Activated CD4-positive, CD25-positive, alpha-beta regulatory T cell treated with anti-CD3 and anti-CD28 coated beads, Interleukin-2, amount 50 U/mL, for 24 hours (primary cell): Measurements from ENCODE around the gene FAIM.
"Not testable (repeated sequence)": the region's sequence is repeated elsewhere in the genome, so short reads cannot be mapped to it uniquely, and the experiment has no call there.

Experiments used
- ATAC-seq, 2 donors: fragments of 150-1000 bp; cut with Tn5 transposase; one replicate each; pipeline ENCODE4 v1.10.0; 2021; ENCODE audit warnings: mild to moderate bottlenecking in 1 of 2, moderate library complexity in 1 of 2

The FAIM gene

DNA sequence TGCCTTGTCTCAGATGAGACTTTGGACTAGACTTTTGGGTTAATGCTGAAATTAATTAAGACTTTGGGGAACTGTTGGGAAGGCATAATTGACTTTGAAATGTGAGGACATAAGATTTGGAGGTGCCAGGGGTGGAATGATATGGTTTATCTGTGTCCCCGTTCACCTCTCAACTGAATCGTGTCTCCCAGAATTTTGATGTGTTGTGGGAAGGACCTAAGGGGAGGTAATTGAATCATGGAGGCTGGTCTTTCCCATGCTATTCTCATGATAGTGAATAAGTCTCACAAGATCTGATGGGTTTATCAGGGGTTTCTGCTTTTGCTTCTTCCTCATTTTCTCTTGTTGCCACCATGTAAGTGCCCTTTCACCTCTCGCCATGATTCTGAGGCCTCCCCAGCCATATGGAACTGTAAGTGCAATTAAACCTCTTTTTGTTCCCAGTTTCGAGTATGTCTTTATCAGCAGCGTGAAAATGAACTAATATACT lies 4.4 kb upstream of the FAIM start:
- not testable (repeated sequence) for ATAC-seq

DNA sequence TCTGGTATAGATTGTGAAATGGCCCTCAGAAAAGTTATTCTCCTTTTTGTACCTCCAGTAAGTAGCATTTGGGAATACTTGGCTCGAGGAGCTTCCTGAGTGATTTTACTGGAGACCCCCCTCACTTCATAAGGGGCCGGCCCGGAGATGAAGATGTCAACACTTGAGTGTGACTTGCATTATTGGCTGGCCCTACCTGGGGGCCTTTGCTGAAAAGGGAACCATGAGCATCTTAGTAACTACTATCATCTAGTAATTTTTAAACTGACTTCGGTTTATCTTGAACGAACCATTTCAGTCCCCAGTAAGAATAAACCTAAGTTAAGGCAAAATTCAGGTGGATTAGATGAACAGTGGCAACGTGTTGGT lies 1.3 kb downstream of the FAIM start:
- no peak for ATAC-seq

DNA sequence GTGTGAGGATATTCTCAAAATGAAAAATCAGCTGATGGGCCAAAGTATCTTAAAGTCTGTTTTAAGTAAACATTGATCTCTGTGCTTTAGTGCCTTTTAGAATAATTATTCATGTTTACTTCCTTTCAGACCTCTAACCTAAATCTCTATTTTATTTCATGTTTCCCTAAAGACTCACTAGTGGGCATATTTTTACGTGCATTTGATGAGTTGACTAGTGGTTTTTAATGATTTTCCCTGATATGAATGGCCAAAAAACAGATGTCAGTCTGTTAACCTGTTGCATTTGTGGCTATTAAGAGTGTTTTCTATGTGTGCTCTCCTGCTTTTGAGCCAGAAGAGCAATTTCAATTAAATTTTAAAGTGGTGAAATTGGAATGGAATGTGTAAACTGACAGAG lies 6.9 kb downstream of the FAIM start:
- ATAC-seq, result no peak

DNA sequence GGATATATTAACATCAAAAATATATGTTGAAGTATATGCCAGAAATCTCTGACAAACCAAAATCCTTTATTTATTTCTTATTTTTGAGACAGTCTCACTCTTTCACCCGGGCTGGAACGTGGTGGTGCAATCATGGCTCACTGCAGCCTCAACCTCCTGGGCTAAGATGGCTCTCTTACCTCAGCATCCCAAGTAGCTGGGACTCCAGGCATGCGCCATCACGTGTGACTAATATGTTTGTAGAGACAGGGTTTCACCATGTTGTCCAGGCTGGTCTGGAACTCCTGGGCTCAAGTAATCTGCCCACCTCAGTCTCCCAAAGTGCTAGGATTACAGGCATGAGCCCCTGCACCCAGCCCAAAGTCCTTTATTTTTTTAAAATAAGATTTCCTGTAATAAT lies 11.9 kb downstream of the FAIM start:
- ATAC-seq, result no peak

DNA sequence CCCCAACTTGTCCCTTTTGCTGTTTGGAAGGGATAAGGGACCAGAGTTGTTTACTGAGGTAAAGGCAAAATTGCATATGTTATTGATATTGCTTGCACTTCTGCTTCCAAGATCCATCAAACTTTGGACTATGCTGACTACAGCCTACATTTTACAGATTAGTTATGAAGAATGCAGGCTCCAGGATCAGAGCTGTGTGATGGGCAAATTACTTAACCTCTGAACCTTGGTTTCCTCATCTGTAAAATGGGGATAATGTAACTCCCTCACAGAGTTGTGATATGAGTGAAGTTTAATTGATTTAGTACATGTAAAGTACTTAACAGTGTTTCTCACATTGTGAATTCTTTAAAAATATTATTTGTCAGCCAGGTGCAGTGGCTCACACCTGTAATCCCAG lies 15.9 kb downstream of the FAIM start:
- ATAC-seq, result no peak

DNA sequence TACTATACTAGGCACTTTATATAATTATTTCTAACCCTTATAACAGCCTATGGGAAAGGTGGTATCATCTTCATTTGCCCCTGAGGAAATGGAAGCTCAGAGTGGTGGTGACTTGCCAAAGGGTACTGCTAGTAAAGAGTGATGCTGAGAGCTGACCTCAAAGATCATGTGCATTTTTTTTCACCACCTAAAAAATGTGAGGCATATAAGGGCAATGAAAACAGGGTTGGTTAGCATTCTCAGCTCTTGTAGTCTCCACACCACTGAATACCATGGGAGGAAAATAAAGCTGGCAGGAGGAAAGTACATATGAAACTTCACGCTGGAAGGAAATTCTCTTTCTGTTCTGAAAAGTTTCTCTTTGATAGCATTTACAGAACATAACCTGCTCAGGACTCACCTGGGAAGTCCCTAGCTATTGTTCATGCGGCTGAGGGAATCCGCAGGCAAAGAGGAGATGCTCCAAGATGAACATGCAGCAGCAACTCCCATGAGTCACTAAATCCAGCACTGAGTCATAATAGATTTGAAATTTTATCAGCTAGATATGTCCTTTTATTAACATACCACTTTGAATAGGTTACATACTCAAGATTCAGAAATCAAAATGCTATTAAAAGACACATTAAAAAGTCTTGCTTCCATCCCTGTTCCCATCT lies 17.3 kb downstream of the FAIM start:
- no peak for ATAC-seq

DNA sequence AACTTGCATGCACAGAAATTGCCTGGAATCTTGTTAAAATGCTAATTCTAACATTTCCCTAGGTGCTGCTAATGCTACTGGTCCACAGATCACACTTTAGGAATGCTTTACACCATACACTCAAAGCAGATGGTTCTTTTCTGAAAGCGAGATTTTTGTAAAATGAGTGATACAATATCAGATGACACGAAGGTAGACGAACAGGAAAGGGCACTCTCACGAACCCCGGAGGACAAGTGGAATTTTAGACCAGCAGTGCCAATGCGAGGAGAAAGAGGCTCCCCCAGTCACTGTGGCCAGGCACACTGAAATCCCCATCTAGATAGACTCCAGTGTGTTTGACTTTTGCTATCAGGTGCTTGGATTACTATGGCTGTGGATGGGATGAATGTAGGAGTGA lies 21.0 kb downstream of the FAIM start:
- ATAC-seq, result no peak

DNA sequence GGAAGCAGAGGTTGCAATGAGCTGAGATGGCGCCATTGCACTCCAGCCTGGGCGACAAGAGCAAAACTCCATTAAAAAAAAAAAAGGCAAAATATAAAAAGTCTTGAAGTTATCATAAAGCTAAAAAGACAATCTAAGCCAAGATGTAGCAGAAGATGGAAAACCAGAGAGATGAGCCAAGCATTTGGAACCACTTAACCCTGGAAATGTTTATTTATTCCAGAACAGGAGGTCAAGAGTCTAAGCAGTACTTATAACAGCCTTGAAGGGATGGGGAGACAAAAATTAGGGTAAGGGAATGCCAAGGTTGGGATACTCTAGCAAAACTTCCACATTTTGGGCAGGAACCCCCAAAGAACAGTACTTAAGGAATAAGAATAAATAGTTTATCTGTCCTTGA lies 30.1 kb downstream of the FAIM start:
- ATAC-seq, result no peak

DNA sequence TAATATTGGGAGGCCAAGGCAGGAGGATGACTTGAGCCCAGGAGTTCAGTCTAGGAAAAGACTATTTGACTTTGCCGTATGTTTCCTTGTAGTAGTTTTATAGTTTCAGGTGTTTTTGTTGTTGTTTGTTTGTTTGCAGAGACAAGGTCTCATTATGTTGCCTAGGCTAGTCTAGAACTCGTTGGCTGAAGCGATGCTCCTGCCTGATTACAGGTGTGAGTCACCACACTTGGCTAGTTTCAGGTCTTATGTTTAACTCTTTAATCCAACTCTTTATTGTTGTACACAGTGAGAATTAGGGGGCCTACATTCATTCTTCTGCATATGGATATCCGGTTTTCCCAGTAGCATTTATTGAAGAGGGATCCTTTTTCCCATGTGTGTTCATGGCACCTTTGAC lies 32.0 kb downstream of the FAIM start:
- ATAC-seq, result no peak

DNA sequence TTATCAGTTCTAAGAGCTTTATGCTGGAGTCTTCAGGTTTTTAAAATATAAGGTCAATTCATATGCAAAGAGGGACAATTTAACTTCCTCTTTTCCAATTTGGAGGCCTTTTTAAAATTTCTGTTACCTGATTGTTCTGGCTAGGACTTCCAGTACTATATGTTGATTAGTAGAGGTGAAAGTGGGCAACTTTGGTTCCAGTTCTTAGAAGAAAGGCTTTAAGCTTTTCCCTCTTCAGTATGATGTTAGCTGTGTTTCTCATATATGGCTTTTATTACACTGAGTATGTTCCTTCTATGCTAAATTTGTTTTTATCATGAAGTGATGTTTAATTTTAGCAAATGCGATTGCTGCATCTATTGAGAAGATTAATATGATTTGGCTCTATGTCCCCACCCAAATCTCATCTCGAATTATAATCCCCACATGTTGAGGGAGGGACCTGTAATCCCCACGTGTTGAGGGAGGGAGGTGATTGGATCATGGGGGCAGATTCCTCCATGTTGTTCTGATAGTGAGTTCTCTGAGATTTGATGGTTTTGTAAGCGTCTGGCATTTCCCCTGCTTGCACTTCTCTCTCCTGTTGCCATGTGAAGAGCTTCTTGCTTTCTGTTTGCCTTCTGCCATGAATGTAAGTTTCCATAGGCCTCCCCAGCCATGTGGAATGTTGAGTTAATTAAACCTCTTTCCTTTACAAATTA lies 33.8 kb downstream of the FAIM start:
- ATAC-seq, result no peak

DNA sequence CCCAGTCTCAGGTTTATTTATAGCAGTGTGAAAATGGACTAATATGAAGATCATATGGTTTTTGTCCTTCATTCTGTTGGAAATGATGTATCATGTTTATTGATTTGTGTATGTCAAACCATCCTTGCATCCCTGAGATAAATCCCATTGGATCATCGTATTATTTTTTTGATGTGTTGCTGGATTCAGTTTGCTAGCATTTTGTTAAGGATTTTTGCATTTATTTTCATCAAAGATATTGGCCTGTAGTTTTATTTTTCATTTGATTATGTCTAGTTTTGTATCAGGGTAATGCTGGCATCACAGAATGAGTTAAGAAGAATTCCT lies 34.3 kb downstream of the FAIM start:
- no peak for ATAC-seq

DNA sequence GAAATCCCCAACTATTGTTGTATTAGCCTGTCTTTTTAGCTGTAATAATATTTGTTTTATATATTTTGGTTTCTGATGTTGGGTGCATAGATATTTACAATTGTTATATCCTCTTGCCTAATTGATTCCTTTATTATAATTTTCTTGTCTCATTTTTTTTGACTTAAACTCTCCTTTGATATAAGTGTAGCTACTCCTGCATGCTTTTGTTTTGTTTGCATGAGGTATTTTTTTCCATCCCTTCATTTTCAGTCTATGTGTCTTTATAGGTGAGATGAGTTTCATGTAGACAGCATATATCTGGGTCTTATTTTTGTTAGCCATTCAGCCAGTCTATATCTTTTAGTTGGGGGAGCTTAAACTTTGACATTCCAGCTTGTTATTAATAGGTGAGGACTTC lies 37.4 kb downstream of the FAIM start:
- ATAC-seq, result no peak

DNA sequence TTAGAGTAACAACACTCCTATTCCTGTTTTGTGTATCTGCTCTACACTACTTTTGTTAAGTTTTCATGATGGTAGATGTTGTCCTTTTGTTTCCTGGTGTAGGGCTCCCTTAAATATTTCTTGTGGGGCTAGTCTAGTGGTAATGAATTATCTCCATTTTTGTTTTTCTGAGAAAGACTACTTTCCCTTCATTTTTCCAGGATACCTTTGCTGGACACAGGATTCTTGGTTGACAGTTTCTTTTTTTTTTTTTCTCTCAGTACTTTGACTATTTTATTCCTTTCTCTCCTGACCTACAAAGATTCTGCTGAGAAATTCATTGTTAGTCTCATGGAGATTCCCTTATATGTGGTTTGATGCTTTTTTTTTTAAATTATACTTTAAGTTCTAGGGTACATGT lies 37.9 kb downstream of the FAIM start:
- no peak for ATAC-seq

DNA sequence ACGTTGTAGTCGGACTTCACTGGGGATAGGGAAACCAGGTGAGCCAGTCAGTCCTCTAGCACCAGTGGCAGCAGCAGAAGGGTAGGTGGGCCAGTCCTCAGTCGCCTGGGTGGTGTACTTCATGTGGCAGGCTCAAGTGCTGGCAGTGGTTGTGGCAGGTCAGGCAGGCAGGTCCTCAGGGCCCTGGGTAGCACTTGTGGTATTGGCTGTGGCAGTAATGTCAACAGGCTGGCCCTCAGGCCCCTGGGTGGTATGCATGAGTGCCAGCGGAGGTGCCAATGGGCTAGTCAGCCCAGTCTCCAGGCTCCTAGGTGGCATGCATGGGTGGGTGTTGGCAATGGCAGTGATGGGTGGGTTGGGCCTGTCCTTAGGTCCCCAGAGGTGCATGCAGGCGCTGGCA lies 40.6 kb downstream of the FAIM start:
- ATAC-seq, result no peak

DNA sequence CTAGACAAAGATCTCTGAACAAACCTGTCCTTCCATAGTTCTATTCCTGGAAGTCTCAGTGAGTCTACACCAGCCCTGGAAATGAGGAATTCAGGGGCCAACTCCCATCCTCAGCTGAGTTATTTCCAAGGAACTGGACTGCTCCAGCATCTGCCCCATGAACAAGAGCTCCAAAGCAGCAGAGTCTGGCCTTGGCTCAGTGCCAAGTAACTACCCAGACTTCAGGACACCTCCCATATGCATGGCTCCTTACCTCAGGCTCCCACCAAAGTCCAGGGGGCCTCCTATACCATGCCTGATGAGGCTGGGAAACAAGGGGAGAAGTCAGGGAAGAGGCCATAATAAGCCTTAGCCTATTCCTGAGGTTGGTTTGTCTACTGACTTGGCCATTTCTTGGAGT lies 45.0 kb downstream of the FAIM start:
- ATAC-seq, result no peak

DNA sequence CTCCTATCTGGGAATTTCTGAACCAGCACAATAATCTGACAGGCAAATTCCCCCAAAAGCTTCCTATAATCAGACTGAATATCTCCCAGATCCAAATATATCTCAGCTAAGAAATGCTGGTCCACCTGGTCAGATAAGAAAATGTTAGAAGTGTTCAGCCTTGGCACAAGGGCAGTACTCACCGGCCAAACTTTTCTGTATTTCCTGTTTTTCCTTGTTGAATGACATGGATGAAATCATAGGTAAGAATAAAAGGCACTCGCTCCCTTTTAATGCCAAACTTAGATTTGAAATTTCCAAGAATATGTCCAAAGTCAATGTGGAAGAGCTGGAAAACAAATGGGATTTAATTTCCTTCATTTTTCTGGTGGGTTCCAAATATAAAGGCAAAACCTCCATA lies 48.9 kb downstream of the FAIM start:
- no peak for ATAC-seq

DNA sequence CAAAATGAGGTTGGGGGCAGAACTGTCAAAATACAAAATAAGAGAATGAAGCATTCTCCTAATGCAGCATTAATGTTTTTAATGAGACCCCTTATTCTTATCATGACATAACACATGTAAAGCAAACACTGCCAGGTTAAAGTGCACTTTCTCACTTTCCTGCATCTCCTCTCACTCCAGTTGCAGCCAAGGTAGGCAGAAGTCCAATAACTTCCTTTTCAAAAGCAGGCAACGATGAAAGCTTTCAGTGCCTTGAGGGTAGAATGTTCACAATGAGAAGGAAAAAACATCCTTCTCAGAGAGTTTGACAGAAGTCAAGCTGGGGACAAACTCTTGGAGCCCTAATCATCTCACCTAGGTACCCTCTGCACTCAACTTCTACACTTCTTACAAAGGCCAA lies 59.5 kb downstream of the FAIM start:
- ATAC-seq, result no peak

DNA sequence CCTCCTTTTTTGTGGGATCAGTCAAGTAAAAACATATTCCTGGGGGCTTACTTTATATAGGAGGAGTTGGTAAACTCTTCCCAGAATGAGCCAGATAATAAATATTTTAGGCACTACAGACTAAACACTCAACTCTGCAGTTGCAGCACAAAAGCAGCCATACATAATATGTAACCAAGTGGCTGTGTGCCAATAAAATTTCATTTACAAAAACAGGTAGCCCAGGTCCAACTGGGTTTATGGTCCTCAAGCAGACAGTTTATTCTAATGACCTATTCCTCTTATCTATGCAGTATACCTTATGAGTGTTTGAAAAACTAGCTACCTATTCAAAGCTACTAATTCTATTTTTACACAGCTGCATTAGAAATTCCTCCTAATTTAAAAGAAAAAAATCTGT lies 61.8 kb downstream of the FAIM start:
- ATAC-seq, result no peak

DNA sequence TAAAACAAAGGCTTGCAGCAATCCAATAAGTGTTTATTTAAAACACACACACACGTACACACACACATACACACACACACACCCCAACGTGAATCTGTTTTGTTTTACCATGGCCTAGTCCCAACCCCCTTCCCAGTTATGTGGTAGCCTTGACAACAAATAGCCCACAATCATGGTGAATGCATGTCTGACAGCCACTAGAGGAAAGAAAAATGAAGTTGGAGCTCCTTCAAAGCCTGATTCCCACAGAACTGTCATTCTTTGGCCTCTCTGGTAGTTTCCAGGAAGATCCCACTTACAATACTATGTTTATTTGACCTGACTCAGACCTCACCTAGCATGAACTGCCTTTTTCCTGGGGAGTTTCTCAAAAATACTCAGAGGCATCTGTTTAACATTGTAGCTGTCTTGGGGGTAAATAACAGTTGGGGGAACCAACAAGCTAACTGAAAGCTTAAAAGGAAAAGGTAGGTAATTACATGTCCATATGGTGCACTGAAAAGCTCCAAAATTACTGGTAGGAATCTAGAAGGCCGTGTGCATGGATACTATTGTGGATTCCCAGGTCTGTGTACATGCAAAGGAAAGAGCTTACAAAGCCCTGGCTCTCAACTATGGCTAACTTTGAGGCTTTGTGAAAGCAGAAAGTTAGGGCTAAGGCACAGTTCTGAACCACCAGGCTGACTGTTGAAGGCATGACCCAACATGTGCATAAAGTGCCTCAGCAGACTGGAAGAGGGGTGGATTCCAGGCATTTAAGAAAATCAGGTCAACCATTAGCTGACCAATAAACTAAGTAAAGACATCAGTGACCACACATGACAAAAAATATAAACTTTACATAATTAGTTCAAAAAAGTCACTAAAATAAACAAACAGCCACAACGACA lies 65.3 kb downstream of the FAIM start:
- no peak for ATAC-seq

DNA sequence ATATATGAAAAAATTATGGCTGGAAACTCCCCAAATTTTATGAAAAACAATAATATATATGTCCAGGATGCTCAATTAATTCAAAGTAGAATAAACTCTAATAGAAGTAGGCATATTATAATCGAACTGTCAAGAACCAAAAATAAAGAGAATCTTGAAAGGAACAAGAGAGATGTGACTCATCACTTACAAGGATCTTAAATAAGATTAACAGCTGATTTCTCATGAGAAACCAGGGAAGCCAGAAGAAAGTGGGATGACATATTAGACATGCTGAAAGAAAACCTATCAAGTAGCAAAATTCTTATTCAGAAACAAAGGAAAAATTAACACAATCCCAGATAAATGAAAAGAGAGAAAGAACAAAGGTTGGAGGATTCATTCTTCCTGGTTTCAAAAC lies 66.8 kb downstream of the FAIM start:
- ATAC-seq, result no peak

DNA sequence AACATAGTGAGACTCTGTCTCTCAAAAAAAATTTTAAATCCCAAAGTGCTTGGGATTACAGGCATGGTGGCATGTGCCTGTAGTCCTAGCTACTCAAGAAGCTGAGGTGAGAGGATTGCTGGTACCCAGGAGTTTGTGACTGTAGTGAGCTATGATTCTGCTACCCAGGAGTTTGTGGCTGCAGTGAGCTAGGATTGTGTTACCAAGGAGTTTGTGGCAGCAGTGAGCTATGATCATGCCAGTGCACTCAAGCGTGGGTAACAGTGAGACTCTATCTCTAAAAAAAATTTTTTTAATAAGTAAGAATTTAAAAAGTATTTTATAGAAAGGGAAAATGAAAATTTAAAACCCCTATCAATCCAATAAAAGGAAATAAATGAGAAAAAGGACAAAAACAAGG lies 69.5 kb downstream of the FAIM start:
- no peak for ATAC-seq

DNA sequence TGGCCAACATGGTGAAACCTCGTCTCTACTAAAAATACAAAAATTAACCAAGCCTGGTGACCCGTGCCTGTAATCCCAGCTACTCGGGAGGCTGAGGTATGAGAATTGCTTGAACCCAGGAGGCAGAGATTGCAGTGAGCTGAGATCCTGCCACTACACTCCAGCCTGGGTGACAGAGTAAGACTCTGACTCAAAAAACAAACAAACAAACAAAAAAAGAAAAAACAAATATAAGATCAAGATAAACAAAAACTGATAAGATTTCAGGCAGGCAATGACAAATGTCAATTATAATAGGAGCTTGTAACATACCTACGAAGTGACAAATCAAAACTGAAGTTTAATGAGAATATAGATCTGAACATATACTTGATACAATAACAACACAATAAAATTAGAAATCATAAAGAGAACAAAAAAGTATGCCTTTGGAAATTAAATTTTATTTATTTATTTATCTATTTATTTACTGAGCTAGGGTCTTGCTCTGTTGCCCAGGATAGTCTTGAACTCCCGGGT lies 70.4 kb downstream of the FAIM start:
- no peak for ATAC-seq

DNA sequence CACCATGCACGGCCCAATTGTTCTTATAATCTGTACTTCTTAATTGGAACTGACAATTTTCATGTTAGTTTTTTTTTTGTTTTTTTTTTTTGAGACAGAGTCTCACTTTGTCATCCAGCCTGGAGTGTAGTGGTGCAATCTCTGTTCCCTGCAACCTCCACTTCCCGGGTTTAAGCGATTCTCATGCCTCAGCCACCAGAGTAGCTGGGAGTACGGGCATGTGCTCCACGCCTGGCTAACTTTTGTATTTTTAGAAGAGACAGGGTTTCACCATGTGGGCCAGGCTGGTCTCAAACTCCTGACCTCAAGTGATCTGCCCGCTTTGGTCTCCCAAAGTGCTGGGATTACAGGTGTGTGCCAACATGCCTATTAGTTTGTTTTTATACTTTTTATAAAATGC lies 72.4 kb downstream of the FAIM start:
- not testable (repeated sequence) for ATAC-seq
